Neural progenitor cell (in vitro differentiated cells): Measurements from ENCODE around the gene EIPR1.

Experiments
- CTCF ChIP-seq: fragments of 200-600 bp; sonication (generic); IDR thresholded peaks from 2 replicates; pipeline ENCODE4 v1.5.1; 2017; ENCODE audit warnings: antibody characterized with exemption, mild to moderate bottlenecking
- EZH2 ChIP-seq: fragments of 200-600 bp; sonication (generic); IDR thresholded peaks from 2 replicates; pipeline ENCODE4 v1.6.1; 2017; ENCODE audit warnings: antibody characterized with exemption, mild to moderate bottlenecking, moderate library complexity
- EZH2phosphoT487 ChIP-seq: fragments of 200-600 bp; sonication (generic); IDR thresholded peaks from 2 replicates; pipeline ENCODE4 v1.6.1; 2017; ENCODE audit warnings: antibody characterized with exemption

GRCh38 chr2:3211256-3212060 is 166.2 kb downstream of the EIPR1 start:
- TF ChIP-seq CTCF (no peak), EZH2 (no peak), EZH2phosphoT487 (no peak)
